Left cardiac atrium (tissue), 4 donors: ENCODE data around the gene FAM20C. TPM values are rescaled to one million over a fixed set of nuclear protein-coding genes. Genes with fewer than 3 reads are reported as not detected.
"Not testable (repeated sequence)": the region's sequence is repeated elsewhere in the genome, so short reads cannot be mapped to it uniquely, and the experiment has no call there.

ENCODE experiments used
- ATAC-seq, 2 donors: fragments of 200-7000 bp; cut with Tn5 transposase; one replicate each; pipeline ENCODE4 v1.9.1; 2020; ENCODE audit warnings: mild to moderate bottlenecking in 2 of 2, moderate library complexity in 2 of 2
- DNase-seq: peaks from one replicate; pipeline ENCODE4 v3.0.0-alpha.2; 2020
- intact Hi-C, 2 donors: fragments of 100-400 bp; cut with DNase I; formaldehyde crosslinking; loops; one replicate each; pipeline versions ENCODE4 v1.14.1 to v1.15.1; 2022 to 2023
- total RNA-seq, 2 donors: library from RNA; stranded (reverse); fragmentation: NEBNext Ultra II Directional; extraction: Animal tissue kit (Norgen Biotek cat#: 25700); gene quantifications; one replicate each; pipeline ENCODE4 v1.2.1, GENCODE V29; 2021
- donor health status: DM: no; HTN: yes; CAD: no.
- donor health status: DM: no; HTN: yes; CAD: no; lungs with severe emphysema.
- donor health status: DM: yes; HTN: yes; CAD: no.
- donor health status: Dilated cardiomyopathy.

Gene FAM20C
- total RNA-seq, 2 donors from 2014 or later: 30.7 to 62.5 TPM

- ATAC-seq: no peak
Observed at GRCh38 chr7:257647-257992, 65.2 kb downstream of the FAM20C start.

GRCh38 chr7:258476-259190 lies 66.3 kb downstream of the FAM20C start:
- ATAC-seq: no peak
- intact Hi-C loops: no loop called here
- DNase-seq: peak; percentile 18

More at GRCh38 chr7:257647-257992, 65.2 kb downstream of the FAM20C start:
- intact Hi-C loops: no loop called here
- peak; percentile 3 for DNase-seq

DNA sequence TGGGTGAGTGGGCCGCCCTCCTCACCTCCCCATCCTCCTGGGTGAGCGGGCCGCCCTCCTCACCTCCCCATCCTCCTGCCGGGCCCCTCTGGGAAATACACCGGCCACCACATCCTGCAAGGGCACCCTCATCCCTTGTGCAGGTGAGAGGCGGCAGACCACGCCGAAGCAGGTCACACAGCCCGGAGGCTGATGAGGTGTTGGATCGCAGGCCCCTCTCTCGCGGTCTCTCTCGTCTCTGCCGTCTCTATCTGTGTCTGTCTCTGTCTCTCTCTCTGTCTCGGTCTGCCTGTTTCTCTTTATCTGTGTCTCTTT lies 66.8 kb downstream of the FAM20C start:
- no peak for DNase-seq
- intact Hi-C loops: no loop called here

GRCh38 chr7:259751-260405 lies 67.5 kb downstream of the FAM20C start:
- ATAC-seq: no peak
- intact Hi-C loops: no loop called here
- peak; percentile 10 for DNase-seq

More for the DNA sequence above, 66.8 kb downstream of the FAM20C start:
- ATAC-seq: no peak

DNA sequence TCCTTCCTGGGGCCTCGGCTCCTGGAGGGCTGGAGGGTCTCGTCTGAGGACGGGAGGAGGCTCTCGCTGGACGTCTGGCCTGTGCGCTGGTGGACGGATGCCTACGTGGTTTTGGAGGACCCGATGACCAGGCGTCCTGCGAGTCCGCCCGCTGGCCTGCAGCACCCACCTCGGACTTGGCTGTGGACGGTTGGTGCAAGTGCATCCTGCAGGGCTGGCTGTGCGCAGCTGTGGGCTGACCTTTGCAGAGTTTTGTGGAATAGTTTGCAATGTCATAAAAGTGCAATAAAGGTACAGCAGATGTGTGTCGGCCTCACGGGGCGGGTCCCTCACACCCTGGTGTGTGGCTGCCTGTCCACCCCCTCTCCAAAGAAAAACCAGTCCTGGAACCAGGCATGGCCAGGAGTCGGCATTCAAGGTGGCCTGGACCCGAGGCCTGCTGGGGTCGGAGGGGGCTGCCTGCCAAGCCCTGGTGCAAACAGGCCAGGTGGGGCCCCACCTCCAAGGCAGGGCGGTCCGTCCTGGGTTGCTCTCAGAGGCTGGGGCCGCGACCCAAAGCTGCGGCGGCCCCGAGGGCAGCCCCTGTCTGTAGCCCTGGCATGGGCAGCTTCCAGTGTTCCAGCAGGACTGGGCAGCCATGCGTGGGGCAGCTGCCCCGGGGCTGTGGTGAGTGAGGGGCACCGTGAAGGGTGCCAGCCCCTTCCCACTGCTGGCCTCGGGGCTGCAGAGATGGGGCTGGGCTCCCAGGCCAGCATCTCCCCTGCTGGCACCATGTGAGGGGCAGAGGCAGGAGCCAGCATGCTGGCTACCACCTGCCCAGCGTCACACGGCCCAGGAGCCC lies 68.3 kb downstream of the FAM20C start:
- ATAC-seq: no peak
- peak; percentile 14 for DNase-seq
- intact Hi-C loops: no loop called here

DNA sequence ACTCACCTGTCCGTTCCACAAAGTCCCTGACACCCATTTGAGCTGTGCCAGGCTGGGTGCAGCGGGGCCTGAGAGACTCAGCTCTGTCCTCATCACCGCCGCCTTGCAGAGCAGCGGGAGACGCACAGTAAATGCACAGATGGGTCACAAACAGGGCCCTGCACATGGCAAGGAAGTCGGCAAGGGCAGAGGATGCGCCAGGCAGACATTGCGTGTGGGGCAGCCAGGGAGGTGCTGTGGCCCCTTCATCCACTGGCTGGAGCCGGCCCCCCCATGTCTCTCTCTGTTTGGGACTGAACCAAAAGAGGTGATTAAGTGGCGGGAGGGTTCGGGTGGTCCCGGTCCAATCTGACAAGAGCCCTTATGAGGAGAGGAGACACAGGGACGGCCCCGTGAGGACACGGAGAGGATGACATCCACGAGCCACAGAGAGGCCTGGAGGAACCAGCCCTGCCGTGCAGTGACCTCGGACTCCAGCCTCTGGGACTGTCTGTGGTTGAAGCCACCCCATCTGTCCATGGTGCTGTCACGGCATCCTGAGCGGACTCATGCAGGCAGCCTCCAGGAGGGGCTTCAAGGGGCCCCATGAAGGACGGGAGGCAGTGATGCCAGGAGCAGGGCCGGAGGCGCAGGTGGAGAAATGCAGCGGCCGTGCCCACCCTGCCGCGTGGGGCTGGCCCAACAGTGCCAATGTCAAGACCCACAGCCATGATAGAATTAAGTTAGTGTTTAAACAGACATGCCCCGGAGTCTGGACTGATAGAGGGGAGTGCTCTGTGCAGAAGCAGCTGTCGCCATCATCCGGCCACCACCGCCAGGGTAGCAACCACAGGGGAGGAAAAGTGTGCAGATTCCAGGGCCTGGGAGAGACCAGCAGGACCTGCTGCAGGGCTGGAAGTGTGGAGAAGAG lies 69.2 kb downstream of the FAM20C start:
- intact Hi-C loops: no loop called here
- ATAC-seq (no peak), DNase-seq (peak; percentile 24)

DNA sequence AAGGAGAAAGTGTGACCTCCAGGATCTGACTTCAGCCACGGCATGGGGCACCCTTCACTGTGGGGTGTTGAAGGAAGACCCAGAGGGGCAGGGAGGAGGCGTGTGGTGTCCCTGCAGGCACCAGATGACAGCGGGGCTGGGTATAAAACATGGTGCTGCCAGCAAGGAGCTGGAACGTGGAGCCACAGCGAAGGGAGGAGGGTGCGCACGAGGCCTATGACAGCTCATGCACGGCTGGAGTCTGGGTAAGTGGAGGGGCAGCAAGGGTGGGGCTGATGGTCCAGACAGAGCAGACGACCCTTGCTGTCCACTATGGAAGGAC lies 69.8 kb downstream of the FAM20C start:
- intact Hi-C loops: no loop called here
- ATAC-seq: no peak
- DNase-seq: peak; percentile 13

DNA sequence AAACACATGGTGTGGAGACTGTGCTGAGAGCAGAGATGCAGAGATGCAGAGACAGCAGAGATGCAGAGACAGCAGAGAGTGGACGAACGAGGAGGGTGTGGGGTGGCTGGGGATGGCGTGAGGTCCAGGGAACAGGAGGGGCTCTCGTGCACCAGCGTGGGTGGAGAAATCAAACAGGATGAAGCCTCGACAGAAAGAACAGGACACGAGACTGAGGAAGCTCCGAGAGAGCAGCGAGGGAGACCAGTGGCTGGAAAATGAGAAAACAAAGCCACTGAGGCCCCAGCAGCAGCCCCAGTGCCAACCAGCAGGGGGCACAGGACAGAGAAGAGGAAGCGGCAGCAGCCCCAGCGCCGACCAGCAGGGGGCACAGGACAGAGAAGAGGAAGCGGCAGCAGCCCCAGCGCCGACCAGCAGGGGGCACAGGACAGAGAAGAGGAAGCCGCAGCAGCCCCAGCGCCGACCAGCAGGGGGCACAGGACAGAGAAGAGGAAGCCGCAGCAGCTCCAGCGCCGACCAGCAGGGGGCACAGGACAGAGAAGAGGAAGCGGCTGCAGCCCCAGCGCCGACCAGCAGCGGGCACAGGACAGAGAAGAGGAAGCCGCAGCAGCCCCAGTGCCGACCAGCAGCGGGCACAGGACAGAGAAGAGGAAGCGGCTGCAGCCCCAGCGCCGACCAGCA lies 70.4 kb downstream of the FAM20C start:
- ATAC-seq, intact Hi-C loops: not testable (repeated sequence)
- peak; percentile 14 for DNase-seq

DNA sequence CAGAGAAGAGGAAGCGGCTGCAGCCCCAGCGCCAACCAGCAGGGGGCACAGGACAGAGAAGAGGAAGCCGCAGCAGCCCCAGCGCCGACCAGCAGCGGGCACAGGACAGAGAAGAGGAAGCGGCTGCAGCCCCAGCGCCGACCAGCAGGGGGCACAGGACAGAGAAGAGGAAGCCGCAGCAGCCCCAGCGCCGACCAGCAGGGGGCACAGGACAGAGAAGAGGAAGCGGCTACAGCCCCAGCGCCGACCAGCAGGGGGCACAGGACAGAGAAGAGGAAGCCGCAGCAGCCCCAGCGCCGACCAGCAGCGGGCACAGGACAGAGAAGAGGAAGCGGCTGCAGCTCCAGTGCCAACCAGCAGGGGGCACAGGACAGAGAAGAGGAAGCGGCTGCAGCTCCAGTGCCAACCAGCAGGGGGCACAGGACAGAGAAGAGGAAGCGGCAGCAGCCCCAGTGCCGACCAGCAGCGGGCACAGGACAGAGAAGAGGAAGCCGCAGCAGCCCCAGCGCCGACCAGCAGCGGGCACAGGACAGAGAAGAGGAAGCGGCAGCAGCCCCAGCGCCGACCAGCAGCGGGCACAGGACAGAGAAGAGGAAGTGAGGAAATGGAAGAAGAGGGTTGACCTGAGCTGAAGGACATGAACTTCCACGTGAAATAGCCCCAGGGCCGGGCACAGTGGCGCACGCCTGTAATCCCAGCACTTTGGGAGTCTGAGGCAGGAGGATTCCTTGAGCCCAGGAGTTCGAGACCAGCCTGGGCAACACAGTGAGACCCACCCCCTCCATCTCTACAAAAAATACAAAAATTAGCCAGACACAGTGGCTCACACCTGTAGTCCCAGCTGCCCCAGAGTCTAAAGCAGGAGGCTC lies 71.3 kb downstream of the FAM20C start:
- peak; percentile 28 for DNase-seq
- ATAC-seq, intact Hi-C loops: not testable (repeated sequence)

DNA sequence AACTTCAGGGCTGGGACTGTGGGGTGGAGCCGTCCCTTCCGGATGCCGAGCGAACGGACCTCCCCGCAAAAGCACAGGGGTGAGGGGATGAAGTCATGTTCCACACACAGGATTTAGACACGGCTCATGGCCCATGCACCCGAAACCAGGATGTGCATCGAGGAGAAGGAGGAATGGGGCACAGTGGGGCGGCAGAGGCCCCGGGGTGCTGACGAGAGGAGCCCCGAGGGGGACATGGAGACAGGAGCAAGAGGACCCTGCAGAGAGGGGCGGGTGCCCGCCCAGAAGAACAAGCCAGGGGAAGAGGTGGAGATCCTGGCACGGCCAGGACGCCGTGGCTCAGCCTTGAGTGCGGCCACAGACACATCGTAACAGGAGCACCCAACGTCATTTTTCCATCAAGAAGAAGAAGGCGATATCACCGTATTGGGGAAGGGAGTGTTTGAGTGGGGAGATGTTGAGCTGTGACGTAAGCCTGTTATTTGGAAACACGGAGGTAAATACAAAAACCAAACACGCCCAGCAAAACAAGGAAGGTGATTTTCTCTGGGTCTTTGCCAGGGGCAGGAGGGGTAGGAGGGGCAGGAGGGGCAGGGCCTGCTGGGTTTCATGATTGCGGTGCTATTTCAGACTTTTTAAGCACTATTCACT lies 72.3 kb downstream of the FAM20C start:
- DNase-seq: peak; percentile 34
- intact Hi-C loops: no loop called here
- ATAC-seq: no peak

GRCh38 chr7:265192-265997 lies 73.0 kb downstream of the FAM20C start:
- ATAC-seq: no peak
- intact Hi-C loops: no loop called here
- peak; percentile 16 for DNase-seq

DNA sequence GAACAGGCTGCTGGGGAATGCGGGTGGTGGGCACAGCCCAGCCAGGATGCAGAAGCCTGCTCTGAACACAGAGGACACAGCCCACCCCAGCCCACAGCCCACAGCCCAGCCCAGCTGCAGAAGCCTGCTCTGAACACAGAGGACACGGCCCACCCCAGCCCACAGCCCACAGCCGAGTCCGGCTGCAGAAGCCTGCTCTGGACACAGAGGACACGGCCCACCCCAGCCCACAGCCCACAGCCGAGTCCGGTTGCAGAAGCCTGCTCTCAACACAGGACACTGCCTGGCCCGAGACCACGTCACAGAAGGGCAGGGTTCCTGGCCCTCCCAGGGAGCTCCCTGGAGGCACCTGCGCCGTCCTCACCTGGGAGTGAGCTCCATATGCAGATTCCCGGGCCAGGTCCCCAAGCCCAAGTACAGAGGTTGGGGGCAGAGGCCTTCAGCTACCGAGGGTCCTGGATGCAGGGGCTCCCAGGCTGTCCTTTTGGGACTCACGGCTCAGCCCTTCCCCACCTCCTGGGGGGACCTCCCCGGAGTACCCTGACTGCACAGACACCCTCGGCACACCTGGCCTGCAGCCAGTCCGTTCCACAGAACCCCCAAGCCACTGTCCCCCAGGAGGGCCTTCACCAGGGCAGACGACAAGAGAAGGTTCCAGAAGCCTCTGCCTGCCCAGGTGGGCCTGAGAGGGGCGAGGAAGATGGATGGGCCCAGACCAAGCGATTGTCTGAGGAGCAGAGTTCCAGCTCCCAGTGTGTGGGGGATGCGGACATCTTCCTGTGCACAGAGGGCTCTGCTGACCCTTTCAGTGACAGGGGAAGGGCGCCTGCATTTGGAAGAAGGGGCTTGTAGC lies 73.9 kb downstream of the FAM20C start:
- intact Hi-C loops: no loop called here
- no peak for ATAC-seq
- peak; percentile 21 for DNase-seq

GRCh38 chr7:266851-267840 lies 74.8 kb downstream of the FAM20C start:
- ATAC-seq: peak; percentile 18 to 27
- peak; percentile 29 for DNase-seq
- intact Hi-C loops: no loop called here

- intact Hi-C loops: no loop called here
- peak; percentile 18 for DNase-seq
- no peak for ATAC-seq
Observed at GRCh38 chr7:268991-269390, 76.6 kb downstream of the FAM20C start.
